ENCODE measurements around the gene METTL1.
"Not testable (repeated sequence)": the region's sequence is repeated elsewhere in the genome, so short reads cannot be mapped to it uniquely, and the experiment has no call there.

The METTL1 gene

DNA sequence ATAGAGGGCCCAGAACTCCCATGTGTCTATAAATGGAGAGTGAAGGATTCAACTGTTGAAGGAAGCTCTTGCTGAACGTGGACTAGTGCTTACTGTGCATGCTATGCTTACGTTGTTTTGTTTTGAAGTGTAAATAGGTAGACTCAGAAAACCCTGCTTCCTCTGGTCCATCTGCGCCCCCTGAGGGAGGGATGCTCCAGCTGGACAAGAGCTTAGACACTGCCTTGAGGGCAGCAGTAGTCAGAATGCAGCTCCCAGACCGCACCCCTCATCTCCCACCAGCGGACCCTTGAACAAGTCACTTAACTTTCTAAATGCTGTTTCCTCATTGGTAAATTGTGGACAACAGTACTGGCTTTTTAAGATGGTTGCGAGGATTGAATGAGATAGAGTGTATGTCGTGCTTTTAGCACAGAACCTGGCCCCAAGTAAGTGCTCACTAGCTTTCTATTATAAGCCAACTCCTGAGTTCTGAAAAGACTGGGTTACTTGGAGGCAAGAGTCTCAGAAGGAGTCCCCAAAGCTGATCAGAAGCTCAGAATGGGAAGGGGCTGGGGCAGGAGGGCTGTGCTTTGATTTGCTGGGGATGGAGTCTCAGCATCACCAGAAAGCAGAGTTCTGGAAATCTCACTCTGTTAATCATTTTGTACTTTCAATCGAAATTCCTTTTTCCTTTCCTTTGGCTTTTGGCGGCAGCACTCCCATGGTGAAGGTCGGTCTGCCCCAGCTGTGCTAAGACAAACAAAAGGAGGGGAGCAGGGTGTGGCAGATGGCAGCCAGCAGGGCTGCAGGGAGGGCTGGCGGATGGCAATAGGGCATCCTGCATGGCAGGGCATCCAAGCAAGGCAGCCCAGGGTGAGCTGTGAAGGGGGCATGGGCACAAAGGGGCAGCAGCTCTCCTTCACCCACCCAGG lies 48.9 kb downstream of the METTL1 start:
- DNase-seq (ENCODE audit: low read depth) = no peak

DNA sequence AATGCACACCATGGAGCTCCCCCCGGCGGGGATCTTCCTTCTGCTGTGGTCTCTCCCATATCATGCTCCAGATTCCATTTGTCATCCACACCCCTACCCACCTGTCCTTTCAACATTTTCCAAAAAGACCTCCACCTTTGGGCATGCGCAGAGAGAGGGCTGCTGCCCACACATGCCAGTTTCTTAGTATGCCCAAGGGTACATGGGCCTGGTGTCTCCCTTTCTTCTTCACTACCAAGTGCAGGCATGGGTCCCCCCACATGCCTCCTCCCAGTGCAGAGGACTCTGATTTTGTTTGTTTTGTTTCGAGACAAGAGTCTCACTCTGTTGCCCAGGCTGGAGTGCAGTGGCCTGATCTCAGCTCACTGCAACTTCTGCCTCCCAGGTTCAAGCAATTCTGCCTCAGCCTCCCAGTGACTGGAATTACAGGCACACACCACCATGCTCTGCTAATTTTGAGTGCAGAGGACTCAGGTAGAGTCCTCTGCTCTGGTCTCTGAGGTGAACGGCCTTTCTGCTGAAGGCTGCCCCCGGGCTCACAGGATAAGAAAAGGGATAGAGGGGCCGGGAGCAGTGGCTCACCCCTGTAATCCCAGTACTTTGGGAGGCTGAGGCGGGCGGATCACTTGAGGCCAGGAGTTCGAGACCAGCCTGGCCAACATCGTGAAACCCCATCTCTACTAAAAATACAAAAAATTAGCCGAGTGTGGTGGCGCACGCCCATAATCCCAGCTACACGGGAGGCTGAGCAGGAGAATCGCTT lies 49.9 kb downstream of the METTL1 start:
- DNase-seq (ENCODE audit: low read depth) = not testable (repeated sequence)

DNA sequence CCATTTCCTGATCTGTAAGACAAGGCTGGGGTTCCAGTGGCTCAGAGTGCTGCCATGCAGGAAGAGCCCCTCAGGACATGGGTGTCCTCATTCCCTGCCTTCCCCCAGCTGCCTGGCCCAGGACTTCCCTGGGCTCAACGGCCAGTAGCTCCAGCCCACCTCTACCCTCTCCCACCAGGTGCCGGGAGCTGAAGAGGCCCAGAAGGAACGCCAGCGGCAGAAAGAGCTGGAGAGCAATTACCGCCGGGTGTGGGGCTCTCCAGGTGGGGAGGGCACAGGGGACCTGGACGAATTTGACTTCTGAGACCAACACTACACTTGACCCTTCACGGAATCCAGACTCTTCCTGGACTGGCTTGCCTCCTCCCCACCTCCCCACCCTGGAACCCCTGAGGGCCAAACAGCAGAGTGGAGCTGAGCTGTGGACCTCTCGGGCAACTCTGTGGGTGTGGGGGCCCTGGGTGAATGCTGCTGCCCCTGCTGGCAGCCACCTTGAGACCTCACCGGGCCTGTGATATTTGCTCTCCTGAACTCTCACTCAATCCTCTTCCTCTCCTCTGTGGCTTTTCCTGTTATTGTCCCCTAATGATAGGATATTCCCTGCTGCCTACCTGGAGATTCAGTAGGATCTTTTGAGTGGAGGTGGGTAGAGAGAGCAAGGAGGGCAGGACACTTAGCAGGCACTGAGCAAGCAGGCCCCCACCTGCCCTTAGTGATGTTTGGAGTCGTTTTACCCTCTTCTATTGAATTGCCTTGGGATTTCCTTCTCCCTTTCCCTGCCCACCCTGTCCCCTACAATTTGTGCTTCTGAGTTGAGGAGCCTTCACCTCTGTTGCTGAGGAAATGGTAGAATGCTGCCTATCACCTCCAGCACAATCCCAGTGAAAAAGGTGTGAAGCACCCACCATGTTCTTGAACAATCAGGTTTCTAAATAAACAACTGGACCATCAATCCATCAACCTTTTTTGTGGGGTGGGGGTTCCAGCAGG lies 51.0 kb downstream of the METTL1 start:
- DNase-seq (ENCODE audit: low read depth) = no peak

DNA sequence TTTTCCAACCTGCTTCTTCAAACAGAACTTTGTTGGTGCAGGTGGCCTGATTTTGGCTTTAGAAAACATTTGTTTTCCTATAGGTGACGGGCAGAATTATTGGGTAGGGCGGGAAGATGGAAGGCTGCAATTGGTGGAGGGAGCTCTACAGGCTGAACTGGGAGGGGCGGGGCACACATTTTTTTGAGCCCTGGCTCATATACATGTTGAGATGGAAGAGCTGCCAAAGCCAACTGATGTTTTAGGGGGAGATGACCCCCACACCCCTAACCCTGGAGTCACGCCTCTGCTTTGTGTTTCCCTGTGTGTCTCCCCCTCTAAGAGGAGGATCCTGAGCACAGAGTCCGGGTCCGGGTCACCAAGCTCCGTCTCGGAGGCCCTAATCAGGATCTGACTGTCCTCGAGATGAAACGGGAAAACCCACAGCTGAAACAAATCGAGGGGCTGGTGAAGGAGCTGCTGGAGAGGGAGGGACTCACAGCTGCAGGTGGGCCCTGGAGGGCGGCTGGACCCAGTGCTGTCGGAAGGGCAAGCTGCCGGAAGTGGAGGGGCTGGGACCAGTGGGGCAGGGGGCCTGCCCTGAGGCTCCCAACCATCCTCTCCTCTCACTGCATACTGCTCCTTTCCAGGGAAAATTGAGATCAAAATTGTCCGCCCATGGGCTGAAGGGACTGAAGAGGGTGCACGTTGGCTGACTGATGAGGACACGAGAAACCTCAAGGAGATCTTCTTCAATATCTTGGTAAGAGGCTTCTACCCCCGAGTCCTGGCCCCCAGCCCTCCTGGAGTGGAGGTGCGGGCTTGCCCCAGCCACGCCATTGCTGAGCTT lies 51.9 kb downstream of the METTL1 start:
- DNase-seq (ENCODE audit: low read depth) = no peak

DNA sequence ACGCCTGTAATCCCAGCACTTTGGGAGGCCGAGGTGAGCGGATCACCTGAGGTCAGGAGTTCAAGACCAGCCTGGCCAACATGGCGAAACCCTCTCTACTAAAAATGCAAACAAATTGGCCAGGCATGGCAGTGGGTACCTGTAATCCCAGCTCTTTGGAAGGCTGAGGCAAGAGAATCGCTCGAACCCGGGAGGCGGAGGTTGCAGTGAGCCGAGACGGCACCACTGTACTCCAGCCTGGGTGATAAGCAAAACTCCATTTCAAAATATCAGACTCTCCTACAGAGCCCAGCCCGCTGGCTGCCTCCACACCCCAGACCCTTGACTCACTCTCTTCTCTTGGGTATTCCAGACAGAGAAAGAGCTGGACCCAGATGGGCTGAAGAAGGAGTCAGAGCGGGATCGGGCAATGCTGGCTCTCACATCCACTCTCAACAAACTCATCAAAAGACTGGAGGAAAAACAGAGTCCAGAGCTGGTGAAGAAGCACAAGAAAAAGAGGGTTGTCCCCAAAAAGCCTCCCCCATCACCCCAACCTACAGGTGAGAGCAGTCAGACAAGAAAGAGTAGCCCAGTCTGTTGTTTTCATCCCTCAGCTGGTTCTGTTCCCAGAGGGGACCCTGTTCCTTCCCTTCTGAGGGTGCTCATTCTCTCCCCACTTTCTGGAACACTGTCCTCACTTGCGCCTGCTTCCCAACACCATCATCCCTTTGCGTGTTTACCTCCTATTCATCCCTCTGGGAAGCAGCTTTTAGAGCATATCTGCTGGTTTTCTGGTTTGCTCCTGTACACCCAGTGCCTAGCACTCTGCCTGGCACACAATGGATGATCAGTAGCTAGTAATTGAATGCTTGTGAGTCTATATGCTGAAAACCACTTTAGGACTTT lies 53.0 kb downstream of the METTL1 start:
- DNase-seq (ENCODE audit: low read depth) = no peak

Data from stromal cell of bone marrow (primary cell).